ENCODE data around the gene PHACTR4. TPM values are rescaled to one million over a fixed set of nuclear protein-coding genes. Genes with fewer than 3 reads are reported as not detected.
A peak's percentile ranks its signal among the peaks of the same experiment; 100 is the strongest.
"Not testable (repeated sequence)": the region's sequence is repeated elsewhere in the genome, so short reads cannot be mapped to it uniquely, and the experiment has no call there.

PHACTR4 gene
- polyA plus RNA-seq, 1 donor: 38.0 TPM

DNA sequence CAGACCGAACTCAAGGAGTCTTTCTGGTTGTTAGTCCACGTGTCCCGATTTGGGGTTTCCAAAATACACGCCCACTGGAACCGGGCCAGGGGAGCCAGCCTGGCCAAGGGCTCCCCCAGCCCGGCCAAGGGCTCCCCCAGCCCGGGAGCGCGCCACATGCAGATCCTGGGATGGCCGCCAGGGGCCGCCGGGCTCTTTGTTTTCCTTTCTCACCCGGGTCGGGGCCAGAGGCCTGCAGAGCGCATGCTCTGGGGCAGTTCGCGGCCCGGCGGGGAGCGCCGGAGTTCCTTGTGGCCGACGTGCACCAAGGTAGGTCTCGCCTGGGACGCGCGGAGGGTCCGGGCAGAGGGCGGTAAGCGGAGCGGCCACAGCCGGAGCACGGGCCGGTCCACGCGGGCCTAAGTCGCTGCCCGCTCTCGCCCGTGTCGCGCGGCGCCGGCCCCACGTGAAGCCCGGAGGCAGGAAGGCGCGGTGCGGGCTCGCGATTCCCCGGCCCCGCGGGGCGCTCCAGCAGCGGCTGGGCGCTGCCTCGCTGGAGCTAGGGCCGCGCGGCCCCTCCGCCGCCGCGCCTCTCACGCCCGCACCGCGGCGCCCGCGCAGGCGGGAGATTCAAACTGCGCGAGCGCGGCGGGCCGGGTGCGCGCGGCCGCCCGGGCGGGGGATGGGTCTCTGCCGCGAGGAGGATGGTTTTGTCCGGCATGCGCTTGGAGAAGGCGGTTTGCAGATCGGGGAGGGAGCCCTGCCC lies 148.6 kb downstream of the PHACTR4 start:
- peak; percentile 90 to 93 for DNase-seq
- H3K4me3 ChIP-seq (ENCODE audit: low read length): peak overlapping the region; percentile 69
- no peaks in the 10 kb centered on the region for H3K27me3 ChIP-seq (ENCODE audit: control insufficient read depth, insufficient read depth, low read length)
- peaks cover 11% of the 10 kb centered on the region for H3K4me1 ChIP-seq (ENCODE audit: control insufficient read depth, insufficient read depth, low read length)
- H3K36me3 ChIP-seq (ENCODE audit: control insufficient read depth, insufficient read depth, low read length): peaks cover 11% of the 10 kb centered on the region
- peak overlapping the region; percentile 62 for H3K27ac ChIP-seq (ENCODE audit: low read length)
- H3K9me3 ChIP-seq (ENCODE audit: control insufficient read depth, low read depth, low read length): no peaks in the 10 kb centered on the region
- WGBS (ENCODE audit: insufficient coverage, low lambda C conversion rate): no CpG with 5 or more reads among the region's 92 CpGs

DNA sequence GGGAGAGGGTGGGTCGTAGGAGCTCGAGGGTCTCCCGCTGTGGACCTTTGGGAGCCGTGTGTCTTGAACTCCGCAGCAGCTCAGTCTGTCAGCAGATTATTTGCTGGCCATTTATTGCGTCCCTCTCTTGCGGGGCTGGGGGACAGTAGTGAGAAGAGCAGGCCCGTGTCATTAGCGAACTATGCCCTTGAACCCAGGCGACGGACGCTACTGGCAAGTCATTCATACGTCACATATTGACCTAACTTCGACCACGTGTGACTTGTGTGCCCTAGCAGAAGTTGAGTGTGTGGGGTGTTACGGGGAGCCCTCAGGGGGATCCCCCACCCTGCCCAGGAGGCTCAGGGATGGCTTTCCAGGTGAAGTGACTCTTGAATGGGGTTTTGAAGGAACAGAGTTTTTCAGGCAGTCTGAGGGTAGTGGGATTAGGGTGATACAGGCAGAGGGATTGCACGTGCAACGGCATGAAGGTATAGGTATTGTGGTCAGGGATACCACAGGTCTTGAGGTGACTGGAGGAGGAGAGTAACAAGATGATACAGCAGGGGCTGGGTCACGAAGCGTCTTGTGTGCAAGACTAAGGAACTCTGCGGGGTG lies 149.3 kb downstream of the PHACTR4 start:
- peaks cover 11% of the 10 kb centered on the region for H3K36me3 ChIP-seq (ENCODE audit: control insufficient read depth, insufficient read depth, low read length)
- WGBS (ENCODE audit: insufficient coverage, low lambda C conversion rate): no CpG with 5 or more reads among the region's 21 CpGs
- peak overlapping the region; percentile 49 for H3K27ac ChIP-seq (ENCODE audit: low read length)
- H3K4me3 ChIP-seq (ENCODE audit: low read length): peak overlapping the region; percentile 69
- H3K9me3 ChIP-seq (ENCODE audit: control insufficient read depth, low read depth, low read length): no peaks in the 10 kb centered on the region
- H3K27me3 ChIP-seq (ENCODE audit: control insufficient read depth, insufficient read depth, low read length): no peaks in the 10 kb centered on the region
- H3K4me1 ChIP-seq (ENCODE audit: control insufficient read depth, insufficient read depth, low read length): peaks cover 11% of the 10 kb centered on the region
- peak in 1 of 2 donors; percentile 62 for DNase-seq

DNA sequence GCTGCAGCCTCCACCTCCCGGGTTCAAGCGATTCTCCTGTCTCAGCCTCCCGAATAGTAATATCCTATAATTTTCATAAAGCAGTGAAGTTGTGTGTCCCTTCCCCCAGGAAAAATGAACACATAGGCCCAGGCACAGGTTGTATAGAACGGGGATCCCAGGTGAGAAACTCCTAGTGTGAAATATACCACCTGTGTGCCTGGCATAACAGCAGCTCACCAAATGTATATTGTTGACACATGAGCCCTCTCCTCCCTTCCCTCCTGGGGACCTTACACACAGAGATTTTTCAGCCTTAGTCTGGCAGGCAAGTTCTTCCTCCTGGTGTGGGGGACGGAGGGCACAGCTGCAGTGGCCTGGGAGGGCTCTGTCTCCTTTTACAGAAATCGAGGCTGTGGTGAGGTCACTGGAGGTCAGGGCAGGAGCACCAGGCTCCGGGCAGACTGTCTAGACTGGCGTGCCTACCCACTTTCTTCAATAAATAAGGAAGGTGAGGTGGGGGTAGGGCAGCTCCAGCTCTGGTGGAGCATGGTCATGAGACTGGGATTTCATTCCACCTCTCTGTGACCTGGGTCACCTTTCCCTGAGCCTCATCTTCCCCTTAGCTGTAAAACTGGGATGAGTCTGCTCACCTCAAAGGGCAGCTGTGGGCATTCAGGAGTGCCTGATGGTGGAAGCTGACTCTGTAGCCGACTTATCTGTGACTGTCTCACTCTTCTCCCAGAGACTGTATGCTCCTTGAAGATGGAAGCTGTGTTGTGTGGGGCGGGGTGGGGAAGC lies 150.6 kb downstream of the PHACTR4 start:
- no peak for DNase-seq
- no CpG with 5 or more reads among the region's 10 CpGs for WGBS (ENCODE audit: insufficient coverage, low lambda C conversion rate)
- H3K27ac ChIP-seq (ENCODE audit: low read length): no peak overlapping the region
- no peaks in the 10 kb centered on the region for H3K27me3 ChIP-seq (ENCODE audit: control insufficient read depth, insufficient read depth, low read length)
- H3K36me3 ChIP-seq (ENCODE audit: control insufficient read depth, insufficient read depth, low read length): peaks cover 12% of the 10 kb centered on the region
- H3K4me3 ChIP-seq (ENCODE audit: low read length): no peak overlapping the region
- H3K9me3 ChIP-seq (ENCODE audit: control insufficient read depth, low read depth, low read length): no peaks in the 10 kb centered on the region
- peaks cover 14% of the 10 kb centered on the region for H3K4me1 ChIP-seq (ENCODE audit: control insufficient read depth, insufficient read depth, low read length)

DNA sequence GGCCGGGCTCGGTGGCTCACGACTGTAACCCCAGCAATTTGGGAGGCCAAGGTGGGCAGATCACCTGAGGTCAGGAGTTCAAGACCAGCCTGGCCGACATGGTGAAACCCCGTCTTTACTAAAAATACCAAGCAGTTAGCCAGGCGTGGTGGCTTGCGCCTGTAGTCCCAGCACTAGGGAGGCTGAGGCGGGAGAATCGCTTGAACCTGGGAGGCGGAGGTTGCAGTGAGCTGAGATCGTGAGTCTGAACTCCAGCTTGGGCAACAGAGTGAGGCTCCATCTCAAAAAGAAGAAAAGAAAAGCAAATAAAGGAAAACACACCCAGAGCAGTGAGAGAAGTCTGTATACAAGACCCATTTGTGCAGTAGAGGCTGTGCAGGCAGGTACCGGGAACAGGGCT lies 151.3 kb downstream of the PHACTR4 start:
- Histone ChIP-seq H3K4me1 (ENCODE audit: control insufficient read depth, insufficient read depth, low read length) (peaks cover 14% of the 10 kb centered on the region), H3K36me3 (ENCODE audit: control insufficient read depth, insufficient read depth, low read length) (peaks cover 12% of the 10 kb centered on the region)
- not testable (repeated sequence) for H3K4me3 ChIP-seq (ENCODE audit: low read length); H3K9me3 ChIP-seq (ENCODE audit: control insufficient read depth, low read depth, low read length); H3K27ac ChIP-seq (ENCODE audit: low read length); DNase-seq; H3K27me3 ChIP-seq (ENCODE audit: control insufficient read depth, insufficient read depth, low read length)
- no CpG with 5 or more reads among the region's 12 CpGs for WGBS (ENCODE audit: insufficient coverage, low lambda C conversion rate)

DNA sequence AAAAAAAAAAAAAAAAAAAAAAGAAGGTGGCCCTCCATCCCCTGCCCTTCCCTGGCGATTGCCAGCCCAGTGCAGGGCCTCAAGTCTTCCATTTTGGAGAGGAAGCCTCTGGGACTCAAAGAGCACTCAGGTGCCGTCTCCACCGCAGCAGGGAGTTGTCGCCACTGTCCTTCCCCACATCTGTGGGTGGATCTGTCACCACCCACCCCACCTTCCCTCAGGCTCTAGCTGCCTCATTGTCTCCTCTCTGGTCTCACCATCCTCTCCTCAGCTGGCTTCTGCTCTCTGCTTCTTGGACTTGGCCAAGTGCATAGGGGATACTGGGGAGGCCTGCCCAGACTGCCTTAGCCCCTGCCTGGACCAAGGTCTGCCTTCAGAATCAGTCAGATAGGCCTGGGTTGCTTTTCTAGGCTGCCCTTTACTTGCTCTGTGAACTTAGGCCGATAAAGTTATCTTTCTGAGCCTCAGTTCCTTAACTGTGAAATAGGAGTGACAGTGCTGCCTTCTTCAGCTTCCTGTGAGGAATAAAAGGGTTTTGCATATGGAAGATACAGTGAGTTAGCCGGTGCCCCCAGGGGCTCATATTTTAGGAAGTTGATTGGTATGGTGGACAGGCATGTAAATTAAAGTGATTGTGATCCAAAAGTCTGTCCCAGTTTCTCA lies 152.1 kb downstream of the PHACTR4 start:
- no peak overlapping the region for H3K4me3 ChIP-seq (ENCODE audit: low read length)
- no peaks in the 10 kb centered on the region for H3K27me3 ChIP-seq (ENCODE audit: control insufficient read depth, insufficient read depth, low read length)
- H3K36me3 ChIP-seq (ENCODE audit: control insufficient read depth, insufficient read depth, low read length): peaks cover 12% of the 10 kb centered on the region
- H3K4me1 ChIP-seq (ENCODE audit: control insufficient read depth, insufficient read depth, low read length): peaks cover 14% of the 10 kb centered on the region
- WGBS (ENCODE audit: insufficient coverage, low lambda C conversion rate): no CpG with 5 or more reads among the region's 6 CpGs
- H3K27ac ChIP-seq (ENCODE audit: low read length): no peak overlapping the region
- no peaks in the 10 kb centered on the region for H3K9me3 ChIP-seq (ENCODE audit: control insufficient read depth, low read depth, low read length)
- DNase-seq: no peak

DNA sequence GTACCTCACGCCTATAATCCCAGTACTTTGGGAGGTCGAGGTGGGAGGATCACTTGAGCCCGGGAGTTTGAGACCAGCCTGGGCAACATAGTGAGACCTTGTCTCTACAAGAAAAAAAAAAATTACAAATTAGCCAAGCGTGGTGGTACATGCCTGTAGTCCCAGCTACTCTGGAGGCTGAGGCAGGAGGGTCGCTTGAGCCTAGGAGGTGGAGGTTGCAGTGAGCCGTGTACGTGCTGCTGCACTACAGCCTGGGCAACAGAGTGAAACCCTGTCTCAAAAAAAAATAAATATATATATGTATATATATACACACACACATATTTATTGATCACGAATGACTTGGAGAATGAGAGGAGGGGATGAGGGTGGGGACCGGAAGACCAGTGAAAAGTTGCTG lies 153.0 kb downstream of the PHACTR4 start:
- peaks cover 14% of the 10 kb centered on the region for H3K4me1 ChIP-seq (ENCODE audit: control insufficient read depth, insufficient read depth, low read length)
- not testable (repeated sequence) for H3K27me3 ChIP-seq (ENCODE audit: control insufficient read depth, insufficient read depth, low read length); H3K4me3 ChIP-seq (ENCODE audit: low read length); H3K27ac ChIP-seq (ENCODE audit: low read length); DNase-seq; H3K9me3 ChIP-seq (ENCODE audit: control insufficient read depth, low read depth, low read length)
- WGBS (ENCODE audit: insufficient coverage, low lambda C conversion rate): no CpG with 5 or more reads among the region's 9 CpGs
- peaks cover 12% of the 10 kb centered on the region for H3K36me3 ChIP-seq (ENCODE audit: control insufficient read depth, insufficient read depth, low read length)

DNA sequence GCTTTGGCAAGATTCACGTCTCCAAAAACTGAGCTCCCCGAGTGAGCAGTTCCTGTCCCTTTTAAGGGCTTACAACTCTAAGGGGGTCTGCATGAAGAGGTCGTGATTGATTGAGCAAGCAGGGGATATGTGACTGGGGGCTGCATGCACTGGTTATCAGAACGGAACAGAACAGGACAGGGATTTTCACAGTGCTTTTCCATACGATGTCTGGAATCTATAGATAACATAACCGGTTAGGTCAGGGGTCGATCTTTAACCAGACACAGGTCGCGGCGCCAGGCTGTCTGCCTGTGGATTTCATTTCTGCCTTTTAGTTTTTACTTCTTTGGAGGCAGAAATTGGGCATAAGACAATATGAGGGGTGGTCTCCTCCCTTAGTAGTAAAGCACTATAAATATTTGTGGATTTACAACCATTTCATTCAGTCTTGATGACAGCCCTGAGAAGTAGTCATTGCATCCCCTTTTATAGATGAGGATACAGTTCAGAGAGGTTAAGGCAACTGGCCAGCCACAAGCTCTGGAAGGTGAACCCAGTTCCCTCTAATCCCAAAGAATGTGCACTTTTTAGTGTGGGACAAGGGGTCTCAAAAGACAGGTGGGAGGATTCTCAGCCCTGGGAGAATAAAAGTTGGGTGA lies 155.6 kb downstream of the PHACTR4 start:
- not testable (repeated sequence) for H3K27me3 ChIP-seq (ENCODE audit: control insufficient read depth, insufficient read depth, low read length); H3K4me3 ChIP-seq (ENCODE audit: low read length); H3K4me1 ChIP-seq (ENCODE audit: control insufficient read depth, insufficient read depth, low read length); H3K9me3 ChIP-seq (ENCODE audit: control insufficient read depth, low read depth, low read length); DNase-seq; H3K27ac ChIP-seq (ENCODE audit: low read length)
- H3K36me3 ChIP-seq (ENCODE audit: control insufficient read depth, insufficient read depth, low read length): peaks cover 13% of the 10 kb centered on the region
- WGBS (ENCODE audit: insufficient coverage, low lambda C conversion rate): 0% methylated on average over 1 of the region's 10 CpGs

DNA sequence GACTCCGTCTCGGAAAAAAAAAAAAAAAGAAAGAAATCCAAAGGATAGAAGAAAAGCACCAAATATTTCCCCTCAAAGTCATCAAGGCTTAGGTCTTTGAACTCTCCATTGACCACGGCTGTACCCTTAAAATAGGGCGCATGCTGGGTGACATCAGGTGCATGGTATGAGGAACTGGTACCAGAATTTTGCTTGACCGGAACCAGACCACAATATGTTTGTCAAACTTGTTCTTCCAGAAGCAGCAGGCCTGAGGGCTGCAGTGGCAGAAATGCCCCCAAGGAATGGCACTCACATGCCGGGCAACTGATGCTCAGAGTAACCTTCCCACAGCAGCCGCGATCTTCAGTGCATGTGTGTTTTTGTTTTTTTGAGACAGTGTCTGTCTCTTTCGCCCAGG lies 157.3 kb downstream of the PHACTR4 start:
- Histone ChIP-seq H3K4me1 (ENCODE audit: control insufficient read depth, insufficient read depth, low read length) (peaks cover 3% of the 10 kb centered on the region), H3K27ac (ENCODE audit: low read length) (no peak overlapping the region), H3K27me3 (ENCODE audit: control insufficient read depth, insufficient read depth, low read length) (no peaks in the 10 kb centered on the region), H3K9me3 (ENCODE audit: control insufficient read depth, low read depth, low read length) (no peaks in the 10 kb centered on the region), H3K36me3 (ENCODE audit: control insufficient read depth, insufficient read depth, low read length) (peaks cover 21% of the 10 kb centered on the region), H3K4me3 (ENCODE audit: low read length) (no peak overlapping the region)
- 90% methylated on average over 2 of the region's 9 CpGs for WGBS (ENCODE audit: insufficient coverage, low lambda C conversion rate)
- DNase-seq: no peak

DNA sequence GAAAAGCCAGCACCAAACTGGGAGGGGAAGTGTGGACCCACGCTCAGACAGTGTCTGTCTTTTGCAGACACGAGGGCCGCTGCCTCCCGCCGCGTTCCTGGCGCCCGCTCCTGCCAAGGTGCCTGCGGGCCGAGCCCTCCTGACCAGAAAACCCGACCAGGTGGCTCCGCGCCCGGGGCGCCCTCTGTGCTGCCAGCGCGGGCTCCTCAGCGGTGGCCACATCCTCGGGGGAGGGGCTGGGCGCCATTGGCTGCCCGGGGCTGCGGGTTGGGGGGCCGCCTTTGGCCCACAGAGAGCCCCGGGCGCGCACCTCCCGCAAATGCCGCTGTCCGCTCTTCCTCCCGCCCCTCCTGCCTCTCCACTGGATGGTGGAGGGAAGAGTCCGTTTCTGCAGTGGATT lies 160.9 kb downstream of the PHACTR4 start:
- WGBS (ENCODE audit: insufficient coverage, low lambda C conversion rate): no CpG with 5 or more reads among the region's 31 CpGs
- H3K4me3 ChIP-seq (ENCODE audit: low read length): no peak overlapping the region
- H3K27ac ChIP-seq (ENCODE audit: low read length): no peak overlapping the region
- no peaks in the 10 kb centered on the region for H3K27me3 ChIP-seq (ENCODE audit: control insufficient read depth, insufficient read depth, low read length)
- H3K9me3 ChIP-seq (ENCODE audit: control insufficient read depth, low read depth, low read length): no peaks in the 10 kb centered on the region
- no peak for DNase-seq
- H3K4me1 ChIP-seq (ENCODE audit: control insufficient read depth, insufficient read depth, low read length): no peaks in the 10 kb centered on the region
- peaks cover 33% of the 10 kb centered on the region for H3K36me3 ChIP-seq (ENCODE audit: control insufficient read depth, insufficient read depth, low read length)

DNA sequence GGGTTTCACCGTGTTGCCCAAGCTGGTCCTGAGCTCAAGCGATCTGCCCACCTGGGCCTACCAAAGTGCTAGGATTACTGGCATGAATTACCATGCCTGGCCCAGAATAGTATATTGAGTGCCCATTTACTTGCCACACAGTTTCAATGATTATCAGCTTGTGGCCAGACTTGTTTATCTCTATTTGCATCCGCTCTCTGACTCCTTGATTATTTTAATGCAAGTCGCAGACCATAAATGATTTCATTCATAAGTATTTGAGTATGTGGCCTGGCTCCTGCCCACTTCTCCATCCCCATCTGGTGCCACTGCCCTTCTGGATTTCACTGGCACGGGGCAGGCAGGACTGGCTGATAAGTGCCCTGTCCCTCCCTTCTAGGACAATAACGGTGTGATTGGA lies 165.1 kb downstream of the PHACTR4 start:
- H3K9me3 ChIP-seq (ENCODE audit: control insufficient read depth, low read depth, low read length): no peaks in the 10 kb centered on the region
- peaks cover 64% of the 10 kb centered on the region for H3K36me3 ChIP-seq (ENCODE audit: control insufficient read depth, insufficient read depth, low read length)
- no peak overlapping the region for H3K27ac ChIP-seq (ENCODE audit: low read length)
- H3K27me3 ChIP-seq (ENCODE audit: control insufficient read depth, insufficient read depth, low read length): no peaks in the 10 kb centered on the region
- H3K4me3 ChIP-seq (ENCODE audit: low read length): no peak overlapping the region
- WGBS (ENCODE audit: insufficient coverage, low lambda C conversion rate): no CpG with 5 or more reads among the region's 6 CpGs
- no peaks in the 10 kb centered on the region for H3K4me1 ChIP-seq (ENCODE audit: control insufficient read depth, insufficient read depth, low read length)
- no peak for DNase-seq

Data from large intestine (tissue), 3 donors.